GM19023 (cell line): Measurements from ENCODE around the gene FBLN2.

Experiments used
- ATAC-seq: cut with Tn5 transposase; IDR thresholded peaks from one replicate; pipeline ENCODE4 v1.9.1; 2021; ENCODE audit warnings: mild to moderate bottlenecking, moderate library complexity; ENCODE audit not compliant: unreplicated experiment

Gene FBLN2

DNA sequence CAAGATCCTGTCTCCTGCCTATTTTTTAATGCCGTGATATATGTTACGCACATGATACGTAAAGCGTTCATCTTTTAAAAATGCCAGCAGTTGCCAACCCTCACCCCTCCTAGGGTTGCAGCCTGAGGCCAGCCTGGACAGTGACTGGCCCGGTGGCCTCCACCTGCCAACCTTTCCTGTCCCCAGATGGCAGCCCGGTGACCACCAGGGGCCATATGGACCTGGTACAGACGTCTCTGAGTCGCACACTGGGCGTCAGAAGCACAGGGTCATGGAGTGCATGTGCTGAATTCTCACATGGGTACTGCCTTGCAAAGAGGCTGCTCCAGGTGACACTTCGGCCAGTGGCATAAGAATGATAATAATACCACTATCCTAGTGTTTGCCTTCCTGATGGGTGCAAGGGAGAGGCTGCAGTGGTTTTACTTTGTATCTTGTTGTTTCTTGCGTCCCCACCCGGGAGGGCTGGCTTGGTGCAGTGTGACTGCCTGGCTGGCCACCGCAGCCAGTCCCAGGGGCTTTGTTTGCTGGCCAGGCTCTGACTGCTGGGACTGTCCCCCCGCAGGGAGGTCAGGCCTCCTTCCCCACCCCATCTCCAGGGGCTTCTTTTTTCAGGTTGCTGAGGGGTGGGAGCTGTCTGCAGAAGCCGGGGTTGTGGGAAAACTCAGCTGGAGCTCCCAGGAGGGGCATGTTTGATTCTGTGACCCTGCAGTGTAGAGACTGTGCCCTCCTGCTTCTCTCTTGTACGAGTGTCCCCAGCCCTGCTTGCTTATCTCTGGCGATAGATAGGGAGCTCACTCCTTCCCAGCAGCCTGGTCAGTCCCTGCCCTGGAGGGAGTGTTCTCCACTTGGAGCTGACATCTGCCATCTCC is 16.9 kb downstream of the FBLN2 start:
- no peak for ATAC-seq

DNA sequence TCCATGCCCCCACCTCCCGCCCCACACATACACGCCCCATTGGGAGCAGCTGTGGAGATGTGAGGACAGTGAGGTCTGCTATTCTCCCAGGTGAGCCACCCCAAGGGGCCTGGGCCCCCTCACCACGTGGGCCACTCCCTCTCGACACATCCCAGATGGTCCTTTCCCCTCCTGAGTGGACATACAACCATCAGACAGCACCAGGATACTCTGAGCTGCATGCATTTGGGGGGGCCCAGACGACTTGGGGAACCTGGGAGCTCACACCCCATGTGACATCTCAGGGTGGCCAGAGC is 17.5 kb downstream of the FBLN2 start:
- ATAC-seq: no peak

- ATAC-seq: no peak
These were observed 17.9 kb downstream of the FBLN2 start for GRCh38 chr3:13566769-13567310.

DNA sequence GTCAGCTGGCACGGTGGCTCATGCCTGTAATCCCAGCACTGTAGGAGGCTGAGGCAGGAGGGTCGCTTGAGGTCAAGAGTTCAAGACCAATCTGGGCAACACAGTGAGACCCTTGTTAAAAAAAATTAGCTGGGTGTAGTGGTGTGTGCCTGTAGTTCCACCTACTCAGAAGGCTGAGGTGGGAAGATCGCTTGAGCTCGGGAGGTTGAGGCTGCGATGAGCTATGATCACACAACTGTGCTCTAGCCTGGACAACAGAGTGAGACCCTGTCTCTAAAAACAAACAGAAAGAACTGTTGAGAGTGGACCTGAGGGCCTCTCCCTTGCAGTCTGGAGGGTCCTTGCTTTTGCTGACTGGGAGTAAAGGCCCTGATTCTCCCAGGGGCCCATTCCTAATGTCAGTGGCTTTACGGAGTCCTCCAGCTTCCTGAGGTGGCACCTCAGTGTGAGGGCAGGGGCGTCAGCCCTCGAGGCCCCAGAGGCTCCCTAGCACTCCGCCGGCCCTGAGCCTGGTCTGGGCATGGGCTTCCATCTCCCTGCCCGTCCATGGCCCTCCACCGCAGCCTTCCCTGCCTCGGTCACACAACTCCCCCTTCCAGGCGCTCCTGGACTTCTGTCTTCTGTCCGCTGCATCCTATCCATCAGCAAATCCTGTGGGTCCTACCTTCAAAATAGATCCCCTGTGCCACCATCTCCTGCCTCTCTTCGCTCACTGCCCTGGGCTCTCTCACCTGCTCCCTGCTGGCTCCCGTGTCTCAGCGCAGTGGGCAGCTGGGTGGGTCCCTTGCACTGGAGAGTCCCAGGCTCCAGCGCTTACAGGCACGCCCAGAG is 19.0 kb downstream of the FBLN2 start:
- no peak for ATAC-seq

DNA sequence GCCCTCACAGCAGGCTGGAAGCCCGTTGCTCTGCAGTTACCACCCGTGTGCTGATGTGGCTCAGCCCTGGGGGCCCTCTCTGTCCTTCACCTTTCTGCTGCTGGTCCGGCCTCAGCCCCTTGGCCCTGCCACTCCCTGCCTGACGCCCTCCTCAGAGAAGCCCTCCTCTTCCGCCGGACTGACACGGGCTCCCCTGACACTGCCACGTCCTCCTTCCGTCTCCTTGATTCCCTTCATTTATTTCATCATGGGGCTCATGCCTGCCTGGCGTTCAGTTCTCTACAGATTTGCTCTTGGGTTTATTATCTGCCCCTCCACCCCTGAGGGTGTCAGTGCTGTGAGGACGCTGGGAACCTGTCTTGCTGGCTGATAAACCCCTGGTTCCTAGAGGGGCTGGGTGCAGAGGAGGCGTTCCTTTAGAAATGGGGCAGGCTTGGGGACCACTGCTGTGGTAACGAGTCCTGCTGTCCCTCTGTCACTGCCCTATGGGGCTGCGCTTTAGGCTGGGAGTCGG is 19.6 kb downstream of the FBLN2 start:
- ATAC-seq: no peak

- no peak for ATAC-seq
These were observed 20.3 kb downstream of the FBLN2 start for GRCh38 chr3:13569201-13569600.

- no peak for ATAC-seq
These were observed 20.9 kb downstream of the FBLN2 start for GRCh38 chr3:13569641-13570390.

DNA sequence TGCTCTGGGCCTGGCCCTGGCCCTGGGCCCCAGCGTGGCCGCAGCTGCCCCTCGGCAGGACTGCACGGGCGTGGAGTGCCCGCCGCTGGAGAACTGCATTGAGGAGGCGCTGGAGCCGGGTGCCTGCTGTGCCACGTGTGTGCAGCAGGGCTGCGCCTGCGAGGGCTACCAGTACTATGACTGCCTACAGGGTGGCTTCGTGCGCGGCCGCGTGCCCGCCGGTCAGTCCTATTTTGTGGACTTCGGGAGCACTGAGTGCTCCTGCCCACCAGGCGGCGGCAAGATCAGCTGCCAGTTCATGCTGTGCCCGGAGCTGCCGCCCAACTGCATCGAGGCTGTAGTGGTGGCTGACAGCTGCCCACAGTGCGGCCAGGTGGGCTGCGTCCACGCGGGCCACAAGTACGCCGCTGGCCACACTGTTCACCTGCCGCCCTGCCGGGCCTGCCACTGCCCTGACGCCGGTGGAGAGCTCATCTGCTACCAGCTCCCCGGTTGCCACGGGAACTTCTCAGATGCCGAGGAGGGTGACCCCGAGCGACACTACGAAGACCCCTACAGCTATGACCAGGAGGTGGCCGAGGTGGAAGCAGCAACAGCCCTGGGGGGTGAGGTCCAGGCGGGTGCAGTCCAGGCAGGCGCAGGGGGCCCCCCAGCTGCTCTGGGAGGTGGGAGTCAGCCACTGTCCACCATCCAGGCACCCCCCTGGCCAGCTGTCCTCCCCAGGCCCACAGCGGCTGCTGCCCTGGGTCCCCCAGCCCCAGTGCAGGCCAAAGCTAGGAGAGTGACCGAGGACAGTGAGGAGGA is 21.7 kb downstream of the FBLN2 start:
- ATAC-seq: no peak

DNA sequence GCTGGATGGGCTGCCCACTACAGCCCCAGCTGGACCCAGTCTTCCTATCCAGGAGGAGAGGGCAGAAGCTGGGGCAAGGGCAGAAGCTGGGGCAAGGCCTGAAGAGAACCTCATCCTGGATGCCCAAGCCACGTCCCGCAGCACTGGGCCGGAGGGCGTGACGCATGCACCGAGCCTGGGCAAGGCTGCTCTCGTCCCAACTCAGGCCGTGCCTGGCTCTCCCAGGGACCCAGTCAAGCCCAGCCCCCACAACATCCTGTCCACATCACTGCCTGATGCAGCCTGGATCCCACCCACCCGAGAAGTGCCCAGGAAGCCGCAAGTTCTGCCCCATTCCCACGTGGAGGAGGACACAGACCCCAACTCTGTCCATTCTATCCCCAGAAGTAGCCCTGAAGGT is 22.3 kb downstream of the FBLN2 start:
- no peak for ATAC-seq

DNA sequence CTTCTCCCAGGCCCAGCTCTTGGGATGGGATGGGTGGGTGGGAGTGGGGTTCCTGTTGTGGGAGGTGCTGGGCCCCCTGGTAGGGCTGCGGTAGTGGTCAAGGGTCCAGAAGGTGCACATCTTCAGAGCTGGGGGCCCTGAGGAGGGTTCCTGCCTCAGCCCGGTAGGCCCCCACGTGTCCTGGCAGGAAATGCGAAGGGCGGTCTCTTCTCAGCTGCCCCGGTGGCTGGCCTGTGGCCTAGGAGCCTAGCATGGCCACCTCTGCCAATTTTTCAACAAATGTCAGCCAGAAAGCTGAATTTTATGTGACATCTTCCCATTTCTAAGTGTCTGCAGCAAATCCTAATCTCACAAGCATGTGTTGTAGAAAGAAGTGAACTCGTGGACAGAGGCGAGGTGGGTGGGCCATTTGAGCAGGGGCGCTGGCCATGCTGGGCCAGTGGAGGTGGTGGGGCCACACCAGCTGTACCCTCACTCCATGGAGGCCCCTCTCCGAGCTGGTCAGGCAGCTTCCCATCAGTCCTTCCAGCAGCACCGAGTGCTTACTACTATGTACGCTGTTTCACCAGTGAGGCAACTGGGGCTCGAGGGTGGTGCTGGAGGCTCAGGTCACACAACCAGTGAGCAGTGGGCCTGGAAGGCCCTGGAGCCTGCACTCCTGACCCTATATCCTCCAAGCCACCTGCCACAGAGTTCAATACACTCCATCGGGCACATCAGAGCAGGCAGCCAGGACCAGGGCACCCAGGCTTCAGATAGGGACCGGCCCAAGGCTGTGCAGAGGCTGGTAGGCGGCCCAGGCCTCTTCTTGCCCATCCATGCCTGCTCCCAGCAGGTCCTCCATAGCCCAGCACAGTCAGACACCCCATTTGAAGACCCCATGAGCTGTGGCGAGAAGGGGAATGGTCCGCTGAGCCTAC is 23.2 kb downstream of the FBLN2 start:
- no peak for ATAC-seq

GRCh38 chr3:13572926-13573623 is 24.1 kb downstream of the FBLN2 start:
- ATAC-seq: no peak

GRCh38 chr3:13574083-13574797 is 25.3 kb downstream of the FBLN2 start:
- no peak for ATAC-seq

DNA sequence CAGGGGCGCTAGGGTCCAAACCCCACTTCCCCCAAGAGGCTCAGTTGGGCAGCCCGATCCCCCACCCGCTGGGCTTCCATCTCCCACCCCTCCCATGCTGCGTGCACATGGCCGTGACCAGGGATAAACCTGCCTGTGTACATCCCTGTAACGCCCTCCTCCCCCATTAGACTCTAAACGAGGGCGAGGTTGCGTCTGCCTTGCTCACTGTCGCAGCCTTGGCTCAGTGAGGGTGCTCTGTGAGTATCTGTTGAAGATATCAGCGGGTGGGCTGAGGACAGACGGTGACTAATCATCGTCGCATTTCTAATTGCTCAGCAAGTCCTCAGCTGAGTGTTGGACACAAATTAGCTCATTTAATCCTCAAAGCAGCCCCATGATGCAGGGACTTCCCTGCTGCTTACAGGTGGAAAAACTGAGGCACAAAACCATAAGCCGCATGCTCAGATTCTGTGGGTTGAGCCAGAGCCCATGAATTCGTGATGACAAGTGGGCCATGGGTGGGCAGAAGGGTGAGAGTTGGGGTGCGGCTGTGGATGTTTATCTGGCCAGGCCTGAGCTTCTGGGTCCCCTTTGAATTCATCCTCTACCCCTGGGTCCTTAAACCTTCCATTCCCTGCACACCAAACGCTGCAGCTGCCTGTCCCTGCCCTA is 26.0 kb downstream of the FBLN2 start:
- ATAC-seq: no peak

GRCh38 chr3:13575459-13576061 is 26.6 kb downstream of the FBLN2 start:
- ATAC-seq: no peak

DNA sequence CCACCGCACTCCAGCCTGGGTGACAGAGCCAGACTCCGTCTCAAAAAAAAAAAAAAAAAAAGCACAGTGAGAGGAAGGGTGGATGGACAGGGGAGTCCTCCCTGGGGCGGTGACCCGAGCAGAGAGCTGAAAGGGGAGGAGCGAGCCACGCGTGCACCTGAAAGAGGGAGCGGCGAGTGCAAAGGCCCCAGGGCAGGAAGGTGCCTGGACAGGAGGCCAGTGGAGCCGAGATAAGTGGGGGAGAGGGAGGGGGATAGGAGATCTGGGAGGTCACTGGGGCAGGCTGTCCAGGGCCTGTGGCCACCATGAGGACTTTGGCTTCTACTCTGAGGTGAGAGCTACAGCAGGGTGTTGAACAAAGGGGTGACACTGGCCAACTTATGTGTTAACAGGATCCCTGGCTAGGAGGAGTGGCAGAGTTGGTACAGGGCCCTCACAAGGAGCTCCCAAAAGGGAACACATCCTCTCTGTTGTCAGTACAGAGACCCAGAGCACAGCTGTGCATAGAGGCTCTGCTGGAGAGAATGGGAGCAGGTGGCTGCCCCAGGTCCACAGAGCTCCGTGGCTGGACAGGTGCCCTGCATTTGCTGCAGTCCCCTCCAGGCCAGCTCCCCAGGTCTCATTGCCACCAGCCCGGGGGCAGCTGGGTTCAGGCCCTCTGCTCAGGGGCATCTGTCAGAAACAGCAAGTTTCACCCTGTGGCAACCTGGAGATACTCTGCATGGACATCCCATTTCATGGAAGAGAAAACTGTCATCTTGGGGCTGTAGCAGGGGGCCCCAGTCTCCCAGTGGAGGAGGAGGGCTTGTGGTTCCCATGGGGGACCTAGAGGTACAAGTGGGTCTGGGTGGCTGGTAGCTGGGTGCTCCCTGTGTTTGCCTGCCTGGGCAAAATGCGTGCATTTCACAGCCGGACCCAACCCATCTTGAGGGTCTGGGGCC is 28.5 kb downstream of the FBLN2 start:
- ATAC-seq: no peak

DNA sequence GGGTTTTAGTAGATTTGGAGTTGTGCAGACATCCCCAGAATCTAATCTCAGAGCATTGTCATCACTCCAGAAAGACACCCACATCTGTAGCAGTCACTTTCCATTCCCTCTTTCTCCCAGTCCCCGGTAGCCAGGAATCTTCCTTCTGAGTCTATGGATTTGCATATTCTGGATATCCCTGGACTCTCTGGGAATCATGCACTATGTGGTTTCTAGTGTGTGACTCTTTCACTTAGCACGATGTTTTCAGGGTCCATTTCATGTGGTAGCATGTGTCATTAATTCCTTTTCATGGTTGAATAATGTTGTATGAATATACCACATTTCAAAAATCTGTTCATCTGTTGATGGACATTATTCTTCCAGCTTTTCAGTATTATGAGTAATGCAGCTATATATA is 29.3 kb downstream of the FBLN2 start:
- no peak for ATAC-seq
